LNCAP (cell line): ENCODE measurements around the gene BANK1.

Experiments used
- CTCF ChIP-seq: fragments of 450-650 bp; IDR thresholded peaks from 2 replicates; pipeline ENCODE4 v1.5.1; 2017; ENCODE audit warnings: mild to moderate bottlenecking

BANK1 gene

GRCh38 chr4:101973361-101973760 is 182.8 kb downstream of the BANK1 start:
- TF ChIP-seq CTCF: no peak

- no peak for TF ChIP-seq CTCF
Observed at GRCh38 chr4:101977076-101977475, 186.5 kb downstream of the BANK1 start.

- no peak for TF ChIP-seq CTCF
Observed at GRCh38 chr4:101981756-101982155, 191.2 kb downstream of the BANK1 start.

- no peak for TF ChIP-seq CTCF
Observed at GRCh38 chr4:101983835-101984234, 193.3 kb downstream of the BANK1 start.

- TF ChIP-seq CTCF: no peak
Observed at GRCh38 chr4:101987623-101988243, 197.2 kb downstream of the BANK1 start.

GRCh38 chr4:101989551-101989950 is 199.0 kb downstream of the BANK1 start:
- no peak for TF ChIP-seq CTCF

GRCh38 chr4:101992446-101992845 is 201.9 kb downstream of the BANK1 start:
- TF ChIP-seq CTCF: no peak
